Stromal cell of bone marrow (primary cell): ENCODE measurements around the gene UBE4B.
"Not testable (repeated sequence)": the region's sequence is repeated elsewhere in the genome, so short reads cannot be mapped to it uniquely, and the experiment has no call there.

Experiments
- DNase-seq: peaks from one replicate; pipeline ENCODE4 v3.0.0-alpha.2; 2012; ENCODE audit warnings: low read depth

Gene UBE4B

DNA sequence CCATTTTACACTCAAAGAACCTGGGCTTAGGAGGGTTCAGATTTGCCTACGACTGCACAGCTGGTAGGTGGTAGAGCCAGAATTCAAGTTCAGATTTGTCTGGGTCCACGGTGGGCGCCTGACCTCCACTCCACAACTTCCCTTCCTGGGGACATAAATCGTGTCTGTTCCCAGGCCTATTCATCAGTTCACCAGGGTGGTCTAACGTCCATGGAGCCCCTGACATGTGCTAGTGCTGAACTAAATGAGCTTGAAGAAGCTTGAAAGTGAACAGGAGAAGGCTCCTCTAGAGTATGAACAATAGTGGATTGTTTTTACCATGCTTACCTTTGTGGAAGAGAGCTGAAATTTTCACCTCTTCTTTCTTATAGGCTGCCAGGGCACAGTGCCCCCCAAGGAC lies 145.1 kb downstream of the UBE4B start:
- no peak for DNase-seq

DNA sequence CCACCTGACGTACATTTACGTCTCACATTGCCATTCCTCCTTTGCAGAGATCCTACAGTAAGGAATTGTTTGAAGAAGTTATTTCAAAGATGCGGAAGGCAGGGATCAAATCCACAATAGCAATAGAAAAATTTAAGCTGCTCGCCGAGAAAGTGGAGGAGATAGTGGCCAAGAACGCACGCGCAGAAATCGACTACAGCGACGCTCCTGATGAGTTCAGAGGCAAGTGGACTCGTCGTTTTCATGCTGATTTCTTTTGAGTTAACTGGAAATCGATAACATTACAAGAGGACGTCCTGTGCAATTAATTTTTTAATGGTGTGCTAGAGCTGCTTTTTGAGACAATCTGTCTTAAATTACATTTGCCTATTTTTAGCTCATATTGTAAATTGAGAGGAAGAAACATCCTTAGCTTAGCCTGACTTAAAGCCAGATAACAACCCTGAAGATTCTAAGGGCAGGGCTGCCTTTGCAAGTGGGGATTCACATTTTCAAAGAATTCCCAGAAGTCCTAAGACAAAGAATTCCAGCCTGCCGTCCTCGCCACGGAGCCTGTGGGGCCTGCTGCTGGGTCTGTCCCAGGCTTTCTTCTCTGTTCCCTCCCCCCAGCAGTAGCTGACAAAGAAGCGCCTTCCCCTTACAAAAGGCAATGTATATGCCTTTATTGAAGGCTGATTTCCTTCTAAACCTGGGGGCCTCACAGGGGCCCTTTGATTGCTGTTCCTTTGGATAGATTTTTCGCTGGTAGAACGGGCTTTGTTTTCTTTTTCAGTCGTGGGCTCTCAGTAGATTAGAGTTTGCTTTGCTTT lies 146.0 kb downstream of the UBE4B start:
- no peak for DNase-seq

DNA sequence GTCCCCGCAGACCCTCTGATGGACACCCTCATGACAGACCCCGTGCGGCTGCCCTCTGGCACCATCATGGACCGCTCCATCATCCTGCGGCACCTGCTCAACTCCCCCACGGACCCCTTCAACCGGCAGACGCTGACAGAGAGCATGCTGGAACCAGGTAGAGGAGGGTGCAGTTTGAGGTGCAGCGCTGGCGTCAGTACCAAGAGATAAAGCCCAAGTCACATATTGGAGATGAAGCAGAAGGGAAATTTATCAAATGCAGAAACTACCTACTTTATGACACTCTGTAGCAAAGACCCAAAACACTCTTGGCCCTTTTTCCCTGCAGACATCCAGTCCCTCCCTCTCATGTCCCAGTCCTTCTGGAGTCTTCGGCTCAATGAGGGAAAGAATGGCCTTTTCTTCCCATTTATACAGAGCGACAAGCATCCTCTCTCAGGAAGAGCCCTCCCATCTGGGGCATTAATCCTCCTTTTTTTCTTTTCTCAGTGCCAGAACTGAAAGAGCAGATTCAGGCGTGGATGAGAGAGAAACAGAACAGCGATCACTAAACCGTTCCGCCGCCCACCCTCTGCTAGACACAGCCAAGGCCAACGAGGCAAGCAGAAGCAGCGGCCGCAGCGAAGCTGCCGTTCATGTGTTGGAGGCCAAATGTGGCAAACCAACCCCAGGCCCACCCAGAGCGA lies 146.8 kb downstream of the UBE4B start:
- DNase-seq: no peak

DNA sequence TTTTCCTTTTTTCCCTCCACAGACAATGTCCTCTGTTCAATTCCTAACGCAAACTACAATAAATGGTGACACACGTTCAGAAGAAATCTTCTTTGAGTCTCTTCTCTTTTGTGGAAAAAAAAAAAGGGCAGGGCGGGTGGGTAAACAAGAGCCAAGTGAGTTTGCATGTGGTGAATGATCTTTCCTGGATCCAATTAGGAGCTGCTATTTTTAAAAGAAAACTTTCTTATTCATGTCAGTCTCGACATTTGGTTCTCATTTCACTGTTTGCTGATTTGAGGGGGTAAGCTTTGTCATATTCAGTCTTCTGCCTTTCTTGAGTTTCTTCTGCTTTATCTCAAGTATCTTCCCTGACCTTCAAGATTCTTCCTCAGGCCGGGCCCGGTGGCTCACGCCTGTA lies 148.4 kb downstream of the UBE4B start:
- no peak for DNase-seq

DNA sequence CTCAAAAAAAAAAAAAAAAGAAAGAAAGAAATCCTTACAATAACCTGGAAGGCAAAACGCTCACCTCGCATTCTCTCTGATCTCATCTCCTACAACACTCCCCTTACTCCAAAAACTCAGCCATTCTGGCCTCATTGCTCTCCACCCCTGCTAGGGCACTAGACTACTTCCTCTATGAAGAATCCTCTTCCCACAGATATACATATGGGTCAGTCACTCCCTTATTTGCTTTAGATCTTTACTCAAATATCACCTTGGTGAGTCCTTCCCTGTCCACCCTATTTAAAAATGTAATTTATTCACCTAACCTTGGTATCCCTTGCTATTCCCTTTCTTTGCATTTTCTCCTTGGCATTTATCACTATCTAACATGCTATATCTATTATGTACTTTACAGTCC lies 153.0 kb downstream of the UBE4B start:
- no peak for DNase-seq

DNA sequence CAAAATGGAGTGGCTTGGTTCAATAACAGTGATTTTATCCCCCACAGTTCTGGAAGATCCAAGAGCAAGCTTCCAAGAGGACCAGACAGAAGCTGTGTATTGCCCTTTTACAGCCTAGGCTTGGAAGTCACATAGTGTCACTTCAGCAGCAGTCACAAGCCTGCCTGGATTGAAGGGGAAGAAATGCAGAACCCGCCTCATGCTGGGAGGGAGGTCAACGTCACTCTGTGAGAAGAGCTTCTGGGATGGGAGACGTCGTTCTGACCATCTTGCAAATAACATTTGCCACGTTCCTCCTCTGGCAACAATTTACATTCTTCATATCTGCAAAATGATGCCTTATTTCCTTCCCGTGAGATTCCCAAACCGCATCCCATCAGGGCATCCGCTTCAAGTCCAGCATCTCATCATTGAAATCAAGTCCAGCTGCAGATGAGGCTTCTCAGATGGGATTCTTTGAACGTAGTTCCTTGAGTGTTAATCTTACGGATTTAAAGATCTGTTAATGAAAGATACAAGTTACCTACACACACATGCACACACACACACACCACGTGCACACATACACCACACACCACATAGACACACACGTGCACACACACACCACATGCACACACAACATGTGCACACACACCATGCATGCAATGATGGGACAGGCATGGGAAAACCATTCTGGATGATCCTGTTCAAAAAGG lies 153.7 kb downstream of the UBE4B start:
- no peak for DNase-seq

DNA sequence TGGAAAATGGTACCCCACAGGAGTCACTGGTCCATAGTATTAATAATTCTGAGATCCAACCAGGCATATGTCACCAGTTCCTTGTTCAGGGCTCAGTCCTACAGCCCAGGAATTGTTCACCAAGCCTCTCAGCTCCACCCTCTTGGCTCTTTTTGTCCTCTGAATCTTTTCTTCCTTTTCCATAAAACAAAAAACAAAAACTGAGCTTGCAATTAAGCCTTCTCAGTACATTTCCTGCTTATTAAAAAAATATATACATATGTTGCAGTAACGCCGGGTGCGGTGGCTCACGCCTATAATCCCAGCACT lies 154.2 kb downstream of the UBE4B start:
- DNase-seq: no peak

DNA sequence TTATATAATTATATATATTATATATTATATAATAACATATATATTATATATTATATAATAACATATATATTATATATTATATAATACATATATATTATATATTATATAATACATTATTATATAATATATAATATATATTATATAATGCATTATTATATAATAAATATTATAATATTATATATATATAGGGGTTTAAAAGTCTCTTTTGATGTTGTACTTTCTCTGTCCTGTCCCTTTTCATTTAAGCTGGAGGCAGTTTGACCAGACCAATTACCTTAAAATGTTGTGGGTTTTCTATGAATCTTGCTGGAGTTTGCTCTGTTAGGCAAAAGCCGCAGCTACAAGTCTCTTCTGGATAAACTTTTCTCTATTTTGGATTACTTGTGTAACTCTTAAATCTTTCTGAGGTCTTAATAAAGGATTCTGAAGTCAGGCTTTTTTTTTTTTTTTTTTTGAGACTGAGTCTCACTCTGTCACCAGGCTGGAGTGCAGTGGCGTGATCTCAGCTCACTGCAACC lies 155.4 kb downstream of the UBE4B start:
- no peak for DNase-seq

DNA sequence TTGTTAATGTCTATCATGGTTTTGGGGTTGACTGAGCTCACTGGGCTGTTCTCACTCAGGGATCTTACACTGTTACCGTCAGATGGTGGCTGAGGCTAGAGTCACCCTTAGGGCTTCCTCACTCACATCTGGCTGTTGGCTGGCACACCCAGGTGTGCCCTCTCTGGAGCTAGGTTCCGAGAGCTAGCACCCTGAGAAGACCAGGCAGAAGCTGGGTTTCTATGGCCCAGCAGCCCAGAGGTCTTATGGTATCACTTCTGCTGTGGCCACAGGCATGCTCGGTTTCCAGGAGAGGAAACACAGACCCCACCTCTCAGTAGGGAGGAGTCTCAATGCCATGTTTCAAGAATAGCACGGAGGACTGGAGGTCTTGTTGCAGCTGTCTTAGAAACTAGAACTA lies 156.9 kb downstream of the UBE4B start:
- DNase-seq: no peak

DNA sequence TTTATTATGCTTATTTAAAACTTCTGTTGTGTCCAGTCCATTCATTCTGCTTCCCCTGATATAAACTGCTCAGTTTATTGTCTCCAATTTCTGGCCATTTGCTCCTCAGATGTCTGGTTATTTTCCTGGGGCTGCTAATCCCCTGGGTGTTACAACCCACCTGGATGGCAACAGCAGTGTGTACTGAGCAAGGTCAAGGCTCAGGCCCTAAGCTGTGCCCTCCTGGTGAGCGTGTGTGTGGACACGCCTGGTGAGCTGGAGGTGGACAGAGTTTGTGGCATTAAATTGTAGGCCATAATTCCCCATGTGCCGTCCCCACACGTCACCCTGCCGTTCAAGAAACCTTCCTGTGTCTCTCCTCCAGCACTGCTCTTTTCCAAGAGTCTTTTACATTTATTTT lies 159.5 kb downstream of the UBE4B start:
- DNase-seq: no peak

DNA sequence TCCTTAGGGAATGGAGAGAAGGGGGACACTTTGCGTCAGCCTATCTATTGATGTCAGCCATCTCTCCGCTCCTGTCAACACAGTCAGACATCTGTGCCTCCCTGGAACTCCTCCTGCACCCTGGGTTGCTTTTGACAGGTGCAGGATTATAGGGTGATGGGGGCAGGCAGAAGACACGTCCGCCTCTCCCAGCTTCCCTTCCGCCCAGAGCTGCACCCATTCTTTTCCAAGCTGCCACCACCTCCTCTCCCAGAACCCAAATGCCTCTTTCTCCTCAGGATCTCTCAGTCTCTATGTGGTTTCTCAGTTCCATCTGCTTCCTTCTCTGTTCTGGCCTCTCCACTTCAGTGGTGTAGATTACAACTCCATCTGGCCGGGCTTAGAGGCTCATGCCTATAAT lies 160.5 kb downstream of the UBE4B start:
- no peak for DNase-seq

DNA sequence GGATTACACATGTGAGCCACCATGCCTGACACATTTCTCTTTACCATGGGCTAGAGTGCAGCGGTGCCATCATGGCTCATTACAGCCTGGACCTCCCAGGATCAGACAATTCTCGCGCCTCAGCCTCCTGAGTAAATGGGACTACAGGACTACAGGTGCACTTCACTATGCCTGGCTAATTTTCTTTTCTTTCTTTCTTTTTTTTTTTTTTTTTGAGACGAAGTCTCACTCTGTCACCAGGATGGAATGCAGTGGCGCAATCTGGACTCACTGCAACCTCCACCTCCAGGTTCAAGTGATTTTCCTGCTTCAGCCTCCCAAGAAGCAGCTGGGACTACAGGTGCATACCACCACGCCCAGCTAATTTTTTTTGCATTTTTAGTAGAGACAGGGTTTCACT lies 162.8 kb downstream of the UBE4B start:
- DNase-seq: no peak

DNA sequence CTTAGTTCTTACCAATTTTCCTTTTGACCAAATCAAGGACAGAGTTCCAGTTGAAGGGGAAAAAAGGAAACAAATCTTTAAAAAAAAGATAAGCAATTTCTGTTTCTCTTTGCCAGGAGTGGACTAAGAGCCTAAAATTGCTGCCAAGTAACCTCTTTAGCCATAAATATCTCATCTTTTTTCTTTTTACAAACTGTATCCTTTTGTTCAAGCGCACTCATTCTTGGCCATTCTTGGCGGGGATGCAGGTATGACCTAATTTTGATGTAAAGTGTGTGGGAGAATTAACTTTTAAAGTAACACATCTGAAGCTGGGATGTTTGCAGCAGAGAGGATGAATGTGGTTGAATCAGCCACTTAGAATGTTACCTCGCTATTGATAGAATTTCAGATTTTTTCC lies 164.2 kb downstream of the UBE4B start:
- DNase-seq: no peak

DNA sequence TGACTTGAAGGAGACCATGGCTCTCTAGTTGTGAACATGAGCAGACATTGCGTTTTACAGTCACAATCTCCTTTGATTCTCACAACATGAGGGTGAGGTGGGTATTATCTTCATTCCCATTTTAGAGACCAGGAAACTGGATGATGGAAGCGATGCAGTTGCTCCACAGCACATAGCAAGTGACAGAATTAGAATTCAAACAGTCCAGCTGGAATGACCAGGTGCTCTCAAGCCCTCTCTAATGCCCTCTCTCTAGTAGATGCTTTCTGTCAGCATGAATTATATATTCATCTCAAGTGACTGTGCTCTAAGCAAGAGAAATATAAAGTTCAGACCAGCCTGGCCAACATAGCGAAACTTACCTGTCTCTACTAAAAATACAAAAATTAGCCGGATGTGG lies 167.9 kb downstream of the UBE4B start:
- DNase-seq: no peak

DNA sequence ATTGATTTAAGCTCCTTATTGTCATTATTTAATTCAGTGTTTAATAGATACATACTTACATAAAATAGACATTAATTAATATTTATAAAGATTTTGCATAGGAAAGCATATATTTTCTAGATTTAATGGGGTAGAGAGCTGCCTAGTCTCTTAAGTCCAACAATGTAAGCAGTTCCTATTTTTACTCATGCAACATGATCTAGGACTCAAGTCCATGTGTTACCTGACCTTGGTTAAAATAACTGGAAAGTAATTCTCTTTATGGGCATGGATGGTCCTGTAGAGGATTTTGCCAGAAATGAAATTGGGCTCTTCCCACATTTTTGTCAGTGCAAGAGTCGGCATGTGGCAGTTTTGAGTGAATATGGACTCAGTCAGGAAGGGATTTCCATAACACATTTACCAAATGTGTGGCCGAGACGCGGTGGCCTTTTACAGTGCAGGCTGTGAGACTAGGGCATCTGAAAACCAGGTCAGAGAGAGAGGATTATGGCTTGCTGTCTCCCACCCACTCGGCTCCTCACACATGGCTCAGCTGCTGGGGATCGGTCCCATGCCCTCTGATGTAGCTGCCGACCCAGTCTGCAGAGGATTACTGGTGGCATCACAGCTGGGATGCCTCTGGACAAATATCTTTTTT lies 171.4 kb downstream of the UBE4B start:
- DNase-seq: no peak

DNA sequence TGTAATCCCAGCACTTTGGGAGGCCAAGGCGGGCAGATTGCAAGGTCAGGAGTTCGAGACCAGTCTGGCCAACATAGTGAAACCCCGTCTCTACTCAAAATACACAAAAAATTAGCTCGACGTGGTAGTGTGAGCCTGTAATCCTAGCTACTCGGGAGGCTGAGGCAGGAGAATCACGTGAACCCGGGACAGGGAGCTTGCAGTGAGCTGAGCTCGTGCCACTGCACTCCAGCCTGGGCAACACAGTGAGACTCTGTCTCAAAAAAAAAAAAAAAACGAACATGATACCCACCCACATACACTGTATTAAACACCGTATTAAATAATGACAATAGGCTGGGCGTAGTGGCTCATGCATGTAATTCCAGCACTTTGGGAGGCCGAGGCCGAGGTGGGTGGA lies 172.4 kb downstream of the UBE4B start:
- not testable (repeated sequence) for DNase-seq

DNA sequence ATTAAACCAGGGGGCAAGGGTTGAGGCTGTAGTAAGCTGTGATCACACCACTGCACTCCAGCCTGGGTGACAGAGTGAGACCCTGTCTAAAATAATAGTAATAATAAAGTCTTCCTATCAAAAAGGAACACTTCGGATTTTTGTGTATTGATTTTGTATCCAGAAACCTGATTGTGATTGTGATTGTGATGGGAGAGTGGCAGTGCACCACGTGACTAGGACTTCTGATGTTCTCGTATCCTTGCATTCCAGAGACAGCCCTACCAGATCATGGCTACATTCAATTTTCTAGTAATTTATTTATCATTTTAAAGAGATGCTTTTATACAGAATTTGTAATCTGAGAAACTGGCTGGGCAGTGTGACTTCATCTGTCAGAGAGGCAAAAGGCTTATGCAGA lies 175.1 kb downstream of the UBE4B start:
- no peak for DNase-seq

DNA sequence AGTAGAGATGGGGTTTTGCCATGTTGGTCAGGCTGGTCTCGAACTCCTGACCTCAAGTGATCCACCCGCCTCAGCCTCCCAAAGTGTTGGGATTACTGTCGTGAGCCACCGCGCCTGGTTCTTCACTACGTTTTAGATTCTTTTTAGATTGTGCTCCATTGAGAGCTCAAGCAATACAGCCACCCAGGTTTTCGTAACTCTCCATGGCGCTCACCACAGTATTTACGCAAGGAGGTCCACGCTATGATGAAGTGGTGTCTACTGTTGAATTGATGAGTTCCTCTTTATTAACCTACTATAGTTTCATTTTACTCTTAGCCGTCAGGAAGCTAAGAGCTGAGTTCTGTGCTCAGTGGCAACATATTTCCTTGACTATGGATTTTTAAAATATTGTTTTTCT lies 175.8 kb downstream of the UBE4B start:
- no peak for DNase-seq

DNA sequence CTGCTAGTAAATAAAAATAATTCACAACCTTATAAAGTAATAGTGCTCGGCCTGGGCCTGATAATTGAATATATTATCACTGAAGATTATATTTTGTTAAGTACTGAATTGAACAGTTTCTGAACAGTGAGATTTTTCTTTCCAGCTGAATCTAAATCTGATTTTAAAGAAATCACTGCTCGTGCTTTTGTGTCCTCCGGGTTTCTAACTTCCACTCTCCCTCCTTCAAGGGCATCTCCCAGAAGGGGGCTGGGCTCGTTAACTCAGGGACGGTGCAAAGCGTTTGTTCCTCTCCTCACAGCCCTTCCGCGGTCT lies 176.8 kb downstream of the UBE4B start:
- DNase-seq: no peak

DNA sequence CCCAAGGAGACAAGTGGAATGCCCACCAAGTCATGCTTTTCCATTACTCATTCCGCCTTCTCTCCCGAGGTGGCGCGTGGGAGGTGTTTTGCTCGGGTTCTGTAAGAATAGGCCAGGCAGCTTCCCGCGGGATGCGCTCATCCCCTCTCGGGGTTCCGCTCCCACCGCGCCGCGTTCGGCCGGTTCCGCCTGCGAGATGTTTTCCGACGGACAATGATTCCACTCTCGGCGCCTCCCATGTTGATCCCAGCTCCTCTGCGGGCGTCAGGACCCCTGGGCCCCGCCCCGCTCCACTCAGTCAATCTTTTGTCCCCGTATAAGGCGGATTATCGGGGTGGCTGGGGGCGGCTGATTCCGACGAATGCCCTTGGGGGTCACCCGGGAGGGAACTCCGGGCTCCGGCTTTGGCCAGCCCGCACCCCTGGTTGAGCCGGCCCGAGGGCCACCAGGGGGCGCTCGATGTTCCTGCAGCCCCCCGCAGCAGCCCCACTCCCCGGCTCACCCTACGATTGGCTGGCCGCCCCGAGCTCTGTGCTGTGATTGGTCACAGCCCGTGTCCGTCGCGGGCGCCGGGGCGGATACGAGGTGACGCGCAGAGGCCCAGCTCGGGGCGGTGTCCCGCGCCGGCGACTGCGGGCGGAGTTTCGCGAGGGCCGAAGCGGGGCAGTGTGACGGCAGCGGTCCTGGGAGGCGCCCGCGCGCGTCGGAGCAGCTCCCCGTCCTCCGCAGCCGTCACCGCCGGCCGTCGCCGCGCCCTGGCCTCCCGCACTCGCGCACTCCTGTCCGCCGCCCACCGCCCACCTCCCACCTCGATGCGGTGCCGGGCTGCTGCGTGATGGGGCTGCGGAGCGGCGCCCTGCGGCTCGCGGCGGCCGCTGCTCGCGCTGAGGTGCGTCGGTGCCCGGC lies 177.4 kb downstream of the UBE4B start, which contains the start of gene KIF1B:
Gene KIF1B (plus strand): TSS at position 666 of the 906 bp plus-strand sequence. CDS start 21,759 bp downstream, outside the sequence.
- DNase-seq: peak; percentile 95
